ENCODE data around the gene ERMARD. TPM values are rescaled to one million over a fixed set of nuclear protein-coding genes. Genes with fewer than 3 reads are reported as not detected.

Gene ERMARD
- total RNA-seq, 4 donors from 2014 or later, result 18.7 to 32.0 (median 27.6) TPM

DNA sequence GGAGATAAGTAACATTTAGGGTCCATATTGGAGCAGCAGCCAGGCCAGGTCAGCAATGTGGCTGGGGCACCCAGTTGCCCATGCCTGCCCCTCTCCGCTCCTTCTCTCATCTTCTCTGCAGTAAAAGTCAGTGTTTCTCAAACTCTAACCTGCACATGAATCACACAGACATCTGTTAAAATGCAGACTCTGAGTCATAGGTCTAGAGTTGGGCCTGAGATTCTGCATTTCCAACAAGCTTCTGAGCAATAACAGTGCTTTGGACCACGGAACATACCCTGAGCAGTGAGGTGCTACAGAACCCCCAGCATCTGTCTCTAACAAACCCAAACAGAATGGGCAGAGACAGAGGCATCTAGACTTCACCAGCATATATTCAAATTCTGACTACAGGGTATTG, 37.2 kb upstream of the ERMARD start:
- TF ChIP-seq, protein P1, sequence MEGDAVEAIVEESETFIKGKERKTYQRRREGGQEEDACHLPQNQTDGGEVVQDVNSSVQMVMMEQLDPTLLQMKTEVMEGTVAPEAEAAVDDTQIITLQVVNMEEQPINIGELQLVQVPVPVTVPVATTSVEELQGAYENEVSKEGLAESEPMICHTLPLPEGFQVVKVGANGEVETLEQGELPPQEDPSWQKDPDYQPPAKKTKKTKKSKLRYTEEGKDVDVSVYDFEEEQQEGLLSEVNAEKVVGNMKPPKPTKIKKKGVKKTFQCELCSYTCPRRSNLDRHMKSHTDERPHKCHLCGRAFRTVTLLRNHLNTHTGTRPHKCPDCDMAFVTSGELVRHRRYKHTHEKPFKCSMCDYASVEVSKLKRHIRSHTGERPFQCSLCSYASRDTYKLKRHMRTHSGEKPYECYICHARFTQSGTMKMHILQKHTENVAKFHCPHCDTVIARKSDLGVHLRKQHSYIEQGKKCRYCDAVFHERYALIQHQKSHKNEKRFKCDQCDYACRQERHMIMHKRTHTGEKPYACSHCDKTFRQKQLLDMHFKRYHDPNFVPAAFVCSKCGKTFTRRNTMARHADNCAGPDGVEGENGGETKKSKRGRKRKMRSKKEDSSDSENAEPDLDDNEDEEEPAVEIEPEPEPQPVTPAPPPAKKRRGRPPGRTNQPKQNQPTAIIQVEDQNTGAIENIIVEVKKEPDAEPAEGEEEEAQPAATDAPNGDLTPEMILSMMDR (IDR thresholded peaks at IDR 0.05; ENCODE audit: low read depth), result no peak

DNA sequence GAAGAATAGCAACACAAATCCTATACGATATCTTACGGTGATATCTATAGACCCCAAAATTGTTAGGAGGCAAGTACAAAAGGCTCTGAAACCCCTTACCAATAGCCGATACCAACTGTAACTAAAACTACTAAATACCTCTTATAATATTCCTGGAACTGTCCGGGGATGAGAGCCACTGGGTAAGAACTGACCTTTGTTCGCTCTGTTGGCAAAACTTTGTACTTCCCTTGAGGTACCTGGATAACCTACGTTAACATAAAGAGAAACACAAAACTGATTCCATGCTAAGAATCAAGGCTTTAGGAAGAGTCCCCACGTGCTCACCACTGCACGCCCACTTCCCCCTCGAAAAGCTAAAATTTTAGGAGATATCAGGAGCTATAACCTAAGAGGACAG, 36.8 kb upstream of the ERMARD start:
- TF ChIP-seq, protein P1 (IDR thresholded peaks at IDR 0.05; ENCODE audit: low read depth), result no peak

DNA sequence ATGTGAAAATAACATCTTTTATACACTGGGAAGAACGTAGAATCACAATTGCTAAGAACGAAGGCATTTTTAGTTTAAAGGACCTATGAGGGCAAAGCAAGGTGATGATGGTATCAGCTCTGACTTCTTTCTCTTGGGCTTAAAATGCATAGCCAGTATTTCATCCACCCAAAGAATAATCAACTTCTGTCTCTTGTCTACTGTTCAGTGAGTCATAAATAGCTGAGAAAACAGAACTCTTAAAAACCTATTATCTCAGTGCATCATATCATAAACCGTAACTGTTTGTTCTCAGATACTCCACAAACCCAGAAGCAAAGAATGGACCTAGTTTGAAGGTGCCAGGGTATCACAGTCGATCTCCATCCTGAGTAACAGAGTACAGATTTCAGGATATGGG, 32.3 kb upstream of the ERMARD start:
- TF ChIP-seq, protein P1 (IDR thresholded peaks at IDR 0.05; ENCODE audit: low read depth), result no peak

DNA sequence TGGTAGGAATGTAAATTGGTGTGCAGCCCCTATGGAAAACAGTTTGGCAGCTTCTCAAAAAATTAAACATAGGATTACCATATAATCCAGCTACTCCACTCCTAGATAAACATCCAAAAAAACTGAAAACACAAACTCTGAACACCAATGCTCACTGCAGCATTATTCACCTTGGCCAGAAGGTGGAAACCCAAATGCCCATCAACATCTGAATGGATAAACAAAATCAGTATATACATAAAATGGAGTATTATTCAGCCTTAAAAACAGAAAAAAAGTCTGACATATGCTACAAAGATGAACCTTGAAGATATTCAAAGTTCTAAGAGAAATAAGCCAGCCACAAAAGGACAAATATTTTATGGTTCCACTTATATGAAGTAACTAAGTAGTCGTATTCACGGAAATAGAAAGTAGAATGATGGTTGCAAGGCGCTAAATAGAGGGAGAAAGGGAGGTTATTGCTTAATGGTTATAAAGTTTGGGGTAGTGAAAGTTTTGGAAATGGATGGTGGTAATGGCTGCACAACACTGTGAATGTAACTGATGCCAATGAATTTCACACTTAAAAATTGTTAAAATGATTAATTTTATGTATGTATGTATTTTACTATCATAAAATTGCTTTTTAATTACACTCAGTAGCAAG, 31.1 kb upstream of the ERMARD start:
- TF ChIP-seq, protein P1 (IDR thresholded peaks at IDR 0.05; ENCODE audit: low read depth), result no peak

DNA sequence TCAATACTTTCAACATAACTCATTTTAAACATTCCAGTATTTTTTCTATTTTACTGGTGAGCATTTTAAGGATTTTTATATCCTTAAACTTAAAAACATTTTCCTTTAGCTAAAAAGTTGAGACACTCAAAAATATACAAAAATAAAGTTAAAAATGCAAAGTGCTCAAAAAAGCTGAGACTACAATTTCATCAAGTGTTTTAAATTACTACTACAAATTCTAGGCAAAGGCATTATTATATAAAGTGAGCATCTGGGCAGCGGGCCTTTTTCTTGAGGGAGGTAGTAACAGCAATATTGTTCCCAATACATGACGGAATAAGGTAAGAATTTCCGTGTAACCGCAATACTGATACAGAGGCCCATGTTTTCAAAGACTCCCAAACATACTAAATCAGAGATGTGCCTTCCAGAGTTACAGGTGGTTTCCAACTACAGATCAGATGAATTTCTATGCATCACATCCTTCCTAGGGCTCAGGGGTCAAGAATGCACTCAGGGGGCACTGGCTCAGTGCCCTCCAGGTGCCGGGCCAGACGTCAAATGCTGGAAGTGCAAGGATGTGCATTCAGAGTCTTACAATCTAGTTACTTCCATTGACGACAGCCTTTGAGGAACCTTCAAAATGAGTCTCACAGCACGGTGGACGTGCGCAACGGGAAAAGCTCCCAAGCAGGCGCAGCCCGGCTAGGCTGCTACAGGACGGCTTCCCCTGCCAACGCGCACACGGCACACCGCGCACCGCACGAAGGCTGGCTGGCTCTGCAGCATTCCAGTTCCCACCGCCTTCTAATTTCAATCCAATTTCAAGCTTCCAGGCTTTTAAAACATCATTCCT, 28.8 kb upstream of the ERMARD start:
- TF ChIP-seq, protein P1 (IDR thresholded peaks at IDR 0.05; ENCODE audit: low read depth), result no peak

DNA sequence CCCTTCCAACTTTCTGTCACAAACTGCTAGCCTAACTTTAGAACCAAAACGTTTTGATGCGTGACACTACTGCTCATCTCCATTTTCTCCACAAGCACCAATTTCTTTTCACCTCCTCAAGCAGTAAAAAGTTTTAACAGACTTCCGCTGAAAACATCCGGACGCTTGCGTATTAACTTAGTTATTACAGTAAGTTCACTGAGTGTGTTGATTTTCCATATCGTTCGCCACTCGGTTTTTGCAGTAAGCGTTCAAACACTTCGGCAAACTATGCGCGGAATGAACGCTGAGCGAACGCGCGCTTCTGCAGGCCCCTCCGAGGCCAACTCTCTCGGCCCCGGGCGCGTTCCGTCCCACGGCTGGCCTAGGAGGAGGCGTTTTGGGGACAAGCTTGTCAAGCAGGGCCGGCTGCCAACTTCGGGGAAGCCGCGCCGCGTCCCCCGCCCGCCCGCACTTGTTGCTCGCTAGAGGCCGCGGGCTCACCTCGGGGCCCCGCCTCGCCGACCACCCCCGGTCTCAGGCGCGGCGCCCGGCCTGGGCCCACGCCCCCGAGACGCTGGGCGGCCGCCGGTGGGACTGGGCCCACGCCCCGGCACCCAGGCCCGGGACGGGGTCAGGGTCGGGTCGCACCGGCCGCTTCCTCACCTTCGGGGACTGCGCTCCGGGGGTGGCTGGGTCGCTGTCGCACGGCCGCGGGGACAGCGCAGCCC, 28.1 kb upstream of the ERMARD start:
- TF ChIP-seq, protein P1 (IDR thresholded peaks at IDR 0.05; ENCODE audit: low read depth), result no peak

DNA sequence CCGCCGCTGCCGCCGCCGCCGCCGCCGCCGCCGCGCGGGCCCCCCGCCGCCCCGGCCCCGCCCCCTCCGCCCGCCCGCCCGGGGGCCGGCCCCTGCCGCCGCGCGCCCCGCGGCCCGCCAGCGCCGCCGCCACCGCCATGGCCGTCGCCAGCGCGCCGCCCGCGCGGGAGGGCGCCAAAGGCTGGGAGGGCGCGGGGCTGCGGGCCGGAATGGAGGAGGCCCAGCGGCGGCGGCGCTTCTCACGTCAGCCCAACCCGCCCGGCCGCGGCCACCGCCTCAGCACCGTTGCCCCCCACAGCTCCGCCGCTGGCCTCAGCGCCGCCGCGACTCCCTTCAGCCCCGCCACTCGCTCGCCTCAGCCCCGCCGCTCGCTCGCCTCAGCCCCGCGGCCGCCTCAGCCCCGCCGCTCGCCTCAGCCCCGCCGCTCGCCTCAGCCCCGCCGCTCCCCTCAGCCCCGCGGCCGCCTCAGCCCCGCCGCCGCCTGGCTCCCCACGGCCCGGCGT, 27.4 kb upstream of the ERMARD start:
- TF ChIP-seq, protein P1 (IDR thresholded peaks at IDR 0.05; ENCODE audit: low read depth), result no peak
